Uterus (tissue), 4 donors: ENCODE measurements around the gene OR51F1. TPM values are rescaled to one million over a fixed set of nuclear protein-coding genes. Genes with fewer than 3 reads are reported as not detected.

Source experiments
- small RNA-seq: library from RNA; depleted of rRNA; stranded (forward); fragments of <200 nt; gene quantifications from one replicate; pipeline ENCODE3, GENCODE V24; 2016
- total RNA-seq, 4 donors: library from RNA; depleted of rRNA in 3 of 4; stranded (reverse); fragments of >200 nt in 3 of 4; gene quantifications; one replicate each; pipeline versions ENCODE4 v1.1.0 to v1.2.4, GENCODE V29; 2014 to 2023
- donor health status: DM: yes; HTN: yes; CAD: no.

OR51F1 gene
- total RNA-seq, 4 donors from 2014 or later = not detected

Small RNA genes within 50 kb of the gene (small RNA-seq; reads per million reads assigned to genes)
- not detected for gene RF00091

Other genes with a start within 250 kb of the OR51F1 start
- not detected for gene OR52M1, start 224.7 kb downstream of the OR51F1 start, total RNA-seq
- not detected for gene OR52I2, start 188.2 kb downstream of the OR51F1 start, total RNA-seq
- gene OR52I1, start 175.9 kb downstream of the OR51F1 start, total RNA-seq = not detected
- gene TRIM68, start 161.7 kb downstream of the OR51F1 start, total RNA-seq = 10 to 100 TPM in 3 of 4 donors, 1 to 10 TPM in 1; 9.0 to 22.7 (median 13.3) TPM
- gene OR51D1, start 132.5 kb downstream of the OR51F1 start, total RNA-seq = not detected
- 1 to 10 TPM in 2 of 4 donors, under 1 TPM in 1, not detected in 1; 0.26 to 1.4 (median 1.0) TPM for gene OR51E1, start 126.0 kb downstream of the OR51F1 start, total RNA-seq
- 1 to 10 TPM in 1 of 4 donors, under 1 TPM in 3; 0.26 to 1.8 (median 0.49) TPM for gene OR51E2, start 72.1 kb downstream of the OR51F1 start, total RNA-seq
- not detected for gene MMP26, start 65.2 kb downstream of the OR51F1 start, total RNA-seq
- not detected for gene OR52R1, start 34.4 kb upstream of the OR51F1 start, total RNA-seq
- not detected for gene OR51F2, start 51.4 kb upstream of the OR51F1 start, total RNA-seq
- gene OR51S1, start 79.3 kb upstream of the OR51F1 start, total RNA-seq = not detected
- gene OR51T1, start 112.0 kb upstream of the OR51F1 start, total RNA-seq = not detected
- not detected for gene OR51A7, start 133.8 kb upstream of the OR51F1 start, total RNA-seq
- not detected for gene OR51G2, start 149.4 kb upstream of the OR51F1 start, total RNA-seq
- gene OR51G1, start 154.4 kb upstream of the OR51F1 start, total RNA-seq = not detected
- not detected for gene OR51A4, start 177.7 kb upstream of the OR51F1 start, total RNA-seq
- gene OR51A2, start 185.8 kb upstream of the OR51F1 start, total RNA-seq = not detected
- gene OR51L1, start 224.9 kb upstream of the OR51F1 start, total RNA-seq = not detected